GM18508 (cell line): ENCODE measurements around the gene TIMM21.
A peak's percentile ranks its signal among the peaks of the same experiment; 100 is the strongest.

ENCODE experiments used
- ATAC-seq: cut with Tn5 transposase; IDR thresholded peaks from one replicate; pipeline ENCODE4 v1.9.1; 2021; ENCODE audit warnings: moderate number of reproducible peaks; ENCODE audit not compliant: insufficient read depth, unreplicated experiment

TIMM21 gene

GRCh38 chr18:74147779-74148542, at the start of gene TIMM21, which contains the start of gene FBXO15:
TIMM21 (plus strand) TSS chr18:74148523; CDS start chr18:74148809, 286 bp downstream.
FBXO15 (minus strand) TSS chr18:74147834; CDS start chr18:74147785, 49 bp downstream.
- ATAC-seq: peak; percentile 73

GRCh38 chr18:74108460-74108859, 39.9 kb upstream of the TIMM21 start:
- no peak for ATAC-seq

DNA sequence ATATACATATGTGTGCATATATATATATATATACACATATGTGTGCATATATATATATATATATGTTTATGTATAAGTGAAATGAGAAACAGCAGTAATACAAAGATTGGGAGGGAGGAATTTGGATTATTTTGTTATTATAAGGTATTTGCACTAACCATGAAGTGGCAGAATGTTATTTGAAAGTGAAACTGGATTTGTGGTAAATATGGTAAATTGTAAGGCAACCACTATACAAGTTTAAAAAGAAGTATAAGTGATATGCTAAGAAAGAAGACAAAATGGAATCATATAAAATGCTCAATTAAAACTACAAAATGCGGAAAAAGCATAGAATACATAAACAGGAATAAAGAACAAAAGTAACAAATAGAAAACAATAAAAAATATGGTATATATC, 38.2 kb upstream of the TIMM21 start:
- no peak for ATAC-seq

DNA sequence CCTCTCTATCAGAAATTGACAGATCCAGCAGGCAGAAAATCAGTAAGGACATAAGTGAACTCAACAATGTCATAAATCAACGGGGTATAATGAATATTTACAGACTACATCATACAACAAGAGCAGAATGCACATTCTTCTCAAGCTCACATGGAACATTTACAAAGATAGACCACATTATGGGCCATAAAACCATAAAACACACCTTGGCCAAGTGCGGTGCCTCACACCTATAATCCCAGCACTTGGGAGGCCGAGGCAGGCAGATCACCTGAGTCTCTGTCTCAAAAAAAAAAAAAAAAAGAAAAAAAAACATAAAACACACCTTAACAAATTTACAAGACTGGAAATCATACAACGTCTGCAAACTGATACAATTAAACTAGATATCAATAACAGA, 37.3 kb upstream of the TIMM21 start:
- no peak for ATAC-seq

- no peak for ATAC-seq
These were observed 34.6 kb upstream of the TIMM21 start for GRCh38 chr18:74113711-74114110.

GRCh38 chr18:74114116-74114515, 34.2 kb upstream of the TIMM21 start:
- ATAC-seq: no peak

- ATAC-seq: no peak
These were observed 33.3 kb upstream of the TIMM21 start for GRCh38 chr18:74115046-74115445.

DNA sequence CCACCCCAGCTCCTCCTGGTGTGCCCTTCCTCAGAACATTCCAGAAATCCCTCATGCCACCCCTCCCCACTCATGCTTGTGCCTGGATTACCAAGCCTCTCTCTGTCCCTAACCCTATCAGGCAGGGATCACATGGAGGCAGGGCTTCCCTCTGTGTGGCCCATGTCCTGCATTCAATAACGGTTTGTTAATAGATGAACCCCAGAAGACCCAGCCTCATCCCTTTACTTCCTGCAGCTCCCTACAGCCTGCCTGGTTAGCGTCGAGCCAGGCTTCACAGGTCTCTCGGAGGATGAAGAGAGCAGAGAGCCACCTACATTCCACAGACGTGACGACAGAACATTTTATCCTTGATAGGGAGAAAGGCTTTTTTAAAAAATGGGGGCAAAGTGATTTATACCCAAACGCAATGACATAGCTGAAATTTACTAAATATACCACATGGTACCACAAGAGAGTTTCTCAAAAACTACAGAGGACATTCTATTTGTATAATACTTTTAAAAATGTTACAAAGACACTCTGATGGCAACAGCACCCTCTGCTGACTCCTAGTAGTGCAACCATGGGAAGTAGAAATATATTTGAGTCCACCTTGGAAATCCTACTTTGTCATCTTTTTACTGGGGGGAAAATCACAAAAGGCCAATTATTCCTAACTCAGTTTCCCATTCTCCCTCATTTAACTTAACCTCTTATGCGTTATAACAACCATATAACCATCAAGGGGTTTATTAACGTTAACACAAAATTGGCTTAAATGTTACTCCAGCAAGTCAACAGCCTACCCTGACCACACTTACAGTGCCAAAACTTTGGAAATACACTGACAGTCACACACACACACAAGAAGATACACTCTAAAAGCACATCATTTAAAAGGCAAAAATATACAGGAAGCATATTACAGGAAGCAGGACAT, 31.4 kb upstream of the TIMM21 start:
- ATAC-seq: no peak

GRCh38 chr18:74123200-74123599, 25.1 kb upstream of the TIMM21 start:
- no peak for ATAC-seq

DNA sequence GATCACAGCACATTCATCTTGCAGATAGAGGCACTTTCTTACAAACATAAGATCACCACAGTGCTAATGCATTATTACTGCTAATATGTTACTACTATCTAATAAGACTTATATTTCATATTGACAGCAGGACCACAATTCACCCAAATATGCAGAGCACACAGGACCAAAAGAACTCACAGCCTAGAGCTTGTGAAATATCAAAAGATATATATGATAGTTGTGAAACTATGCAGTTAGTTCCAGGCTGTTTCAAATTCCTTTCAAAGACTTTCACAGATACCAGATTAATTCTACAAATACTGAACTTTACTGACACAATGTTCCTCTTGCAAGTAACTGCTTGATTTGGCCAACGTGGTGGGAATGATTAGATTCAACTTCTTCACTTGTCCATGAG, 23.7 kb upstream of the TIMM21 start:
- no peak for ATAC-seq

DNA sequence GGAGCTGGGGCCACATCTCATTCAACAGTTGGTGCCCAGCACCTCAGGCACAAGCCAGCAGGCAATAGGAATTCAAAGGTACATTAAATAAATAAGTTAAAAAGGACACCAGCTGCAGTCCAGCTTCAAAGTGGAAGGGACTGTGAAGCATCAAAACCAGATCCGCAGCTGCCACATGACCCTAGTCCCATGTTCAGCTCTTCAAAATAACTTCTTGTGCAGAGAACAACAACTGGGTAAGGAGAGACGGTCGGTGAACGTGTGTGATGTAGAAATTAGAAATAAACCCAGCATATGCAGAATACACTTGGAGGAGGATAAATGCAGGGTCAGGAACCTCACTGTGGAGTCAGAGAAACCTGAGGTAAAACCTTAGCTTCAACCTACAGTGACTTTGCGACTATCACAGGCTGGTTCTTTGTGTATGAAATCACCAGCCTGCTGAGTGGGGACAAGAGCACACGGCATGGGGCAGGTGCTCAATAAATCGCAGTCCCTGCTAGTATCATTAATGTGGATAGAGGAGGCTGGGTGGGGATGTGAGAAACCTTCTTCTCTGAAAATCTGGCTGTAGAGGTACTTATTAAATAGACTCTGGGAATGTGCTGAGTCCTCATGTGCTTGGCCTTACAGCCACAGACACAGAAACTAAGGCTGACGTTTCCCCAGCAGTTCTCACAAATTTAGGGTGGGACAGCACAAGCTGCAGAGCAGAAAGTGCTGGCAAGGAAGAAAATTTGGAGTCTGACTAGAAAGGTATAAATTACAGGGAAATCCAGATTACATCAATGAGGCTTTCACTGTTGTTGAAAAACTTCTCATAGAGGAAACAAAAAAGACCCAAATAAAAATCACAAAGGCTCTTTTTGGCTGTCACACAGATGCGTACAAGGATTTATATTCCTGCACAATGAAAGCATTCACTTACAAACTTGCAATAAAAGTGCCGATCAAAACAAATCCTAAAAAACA, 21.4 kb upstream of the TIMM21 start:
- no peak for ATAC-seq

DNA sequence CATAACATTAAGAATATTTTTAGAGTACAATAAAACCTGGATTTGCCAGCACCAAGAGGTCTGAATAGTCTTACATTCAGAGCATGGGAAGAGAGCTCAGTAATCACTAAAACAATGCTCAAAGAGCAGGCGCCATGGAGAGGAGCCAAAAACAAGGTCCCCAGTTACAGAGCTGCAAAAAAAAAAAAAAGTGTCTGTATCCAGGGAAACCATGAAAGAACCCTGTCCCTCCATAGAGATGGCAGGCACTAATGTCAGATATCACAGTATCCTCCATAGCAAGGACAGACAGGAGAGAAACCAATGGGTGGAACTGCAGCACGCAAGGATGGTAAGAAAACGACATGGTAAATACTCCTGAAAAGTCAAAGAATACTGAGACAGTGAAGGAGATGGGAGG, 20.2 kb upstream of the TIMM21 start:
- ATAC-seq: no peak

DNA sequence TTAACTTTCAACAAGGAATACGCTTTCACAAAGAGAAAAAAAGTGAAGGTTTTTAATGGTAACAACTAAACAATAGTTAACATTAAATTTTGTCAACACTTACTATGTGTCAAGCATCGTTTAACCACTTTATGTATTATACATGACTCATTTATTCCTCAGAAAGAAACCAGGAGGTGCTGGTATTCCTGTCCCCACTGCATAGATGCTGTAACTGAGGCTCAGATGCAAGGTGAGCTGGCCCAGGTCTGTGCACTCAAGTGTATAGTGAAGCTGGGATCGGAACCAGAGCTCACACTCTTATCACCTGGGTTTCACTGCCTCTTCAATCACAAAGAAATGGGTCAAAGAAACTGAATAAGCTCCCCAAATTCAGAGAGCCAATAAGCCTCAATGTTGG, 17.2 kb upstream of the TIMM21 start:
- ATAC-seq: no peak

DNA sequence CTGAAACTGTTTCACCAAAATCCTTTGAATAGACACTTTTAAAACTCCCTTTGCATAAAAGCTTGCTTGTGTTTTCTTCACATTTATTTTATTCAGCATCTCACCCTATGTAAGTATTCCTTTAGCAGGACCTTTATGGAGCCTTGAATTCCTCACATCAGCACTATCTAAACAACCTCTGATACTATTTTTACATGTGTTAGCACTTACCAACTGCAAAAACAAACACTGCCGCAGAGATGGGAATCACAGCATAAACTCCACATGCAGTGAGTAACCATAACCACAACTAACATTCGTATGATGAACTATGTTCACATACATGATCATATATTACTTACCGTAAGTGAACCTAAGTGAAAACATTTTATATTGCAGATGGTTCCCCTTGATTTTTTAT, 16.1 kb upstream of the TIMM21 start:
- no peak for ATAC-seq

DNA sequence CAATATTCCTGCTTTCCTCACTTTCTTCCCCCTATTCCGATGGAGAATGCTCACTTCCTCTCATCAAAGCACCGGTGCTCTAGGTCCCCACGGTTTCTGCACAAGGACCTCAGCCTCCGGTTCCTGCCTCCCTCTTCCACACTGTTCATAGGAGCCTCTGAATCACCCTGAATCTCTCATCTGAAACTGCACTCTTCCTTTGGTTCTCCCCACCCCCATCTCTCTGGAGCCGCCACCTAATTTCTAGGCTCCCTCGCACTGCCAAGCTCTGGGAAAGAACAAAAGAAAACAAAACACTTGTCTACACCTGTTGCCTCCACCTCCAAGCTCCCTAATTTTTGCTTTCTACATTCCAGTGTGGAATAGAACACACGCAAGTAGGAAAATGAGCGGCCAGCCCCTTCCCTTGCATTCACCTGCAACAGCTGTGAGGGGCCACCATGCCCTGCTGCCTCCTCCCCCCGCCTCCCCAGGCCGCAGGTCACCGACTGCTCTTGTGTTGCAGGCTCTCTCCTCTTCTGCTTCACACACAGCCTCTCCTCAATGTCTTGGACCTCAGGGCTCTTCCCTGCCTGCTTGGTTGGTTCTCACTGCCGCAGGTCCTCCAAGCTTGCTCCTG, 10.3 kb upstream of the TIMM21 start:
- no peak for ATAC-seq

DNA sequence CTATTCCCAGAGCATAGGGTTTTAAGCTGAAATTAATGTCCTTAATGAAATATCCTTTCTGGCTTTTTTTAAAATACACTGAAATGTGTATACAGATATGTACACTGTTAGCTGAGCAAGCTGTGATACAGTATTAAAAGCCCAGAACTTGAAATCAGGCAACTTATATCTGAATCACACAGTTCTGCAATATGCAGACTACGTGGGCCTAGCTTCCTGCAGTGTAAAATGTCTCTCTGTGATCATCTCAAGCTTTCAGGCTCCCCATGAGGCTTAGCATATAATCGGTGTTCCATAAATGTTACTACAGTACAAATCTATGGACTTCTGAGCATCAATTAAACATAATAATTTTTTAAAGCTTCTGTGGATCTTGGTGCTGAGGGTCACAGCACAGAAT, 8.9 kb upstream of the TIMM21 start:
- ATAC-seq: no peak

DNA sequence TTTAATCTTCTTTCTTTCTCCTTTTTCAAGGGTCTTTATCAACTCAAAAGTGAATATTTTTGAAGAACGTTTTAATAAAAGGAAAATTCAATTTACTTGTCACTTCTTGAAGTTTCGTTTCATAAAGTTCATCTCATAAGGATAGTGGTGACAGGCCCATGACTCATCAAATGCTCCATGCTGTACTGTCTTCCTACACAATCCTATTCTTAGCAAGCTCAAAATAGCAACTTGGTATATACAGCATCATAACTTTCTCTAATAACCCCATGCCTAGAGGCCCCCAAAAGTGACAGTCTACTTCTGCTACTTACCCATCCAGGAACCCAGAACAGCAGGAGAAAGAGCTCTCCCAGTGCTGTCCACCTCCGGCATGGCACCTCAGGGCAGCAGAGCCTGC, 8.4 kb upstream of the TIMM21 start:
- ATAC-seq: no peak

GRCh38 chr18:74140582-74140981, 7.7 kb upstream of the TIMM21 start:
- no peak for ATAC-seq

GRCh38 chr18:74141667-74142066, 6.7 kb upstream of the TIMM21 start:
- ATAC-seq: no peak

DNA sequence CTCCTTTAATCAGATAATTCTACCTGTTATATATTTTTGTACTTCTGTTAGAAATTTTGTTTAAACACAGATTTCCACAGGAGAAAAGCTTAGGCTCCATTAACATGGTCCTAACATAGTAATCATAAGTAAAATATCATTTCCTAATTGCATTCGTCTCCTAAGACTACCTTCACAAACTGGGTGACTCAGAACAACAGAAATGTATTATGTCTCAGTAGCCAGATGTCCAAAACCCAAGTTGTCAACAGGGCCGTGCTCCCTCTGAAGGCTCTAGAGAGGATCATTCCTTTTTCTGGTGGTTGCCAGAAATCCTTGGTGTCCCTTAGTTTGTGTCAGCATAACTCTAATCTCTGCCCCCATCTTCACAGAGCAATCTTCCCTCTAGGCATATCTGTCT, 6.1 kb upstream of the TIMM21 start:
- ATAC-seq: no peak
